K562 (cell line): Measurements from ENCODE around the gene ATAD2B. TPM values are rescaled to one million over a fixed set of nuclear protein-coding genes. Genes with fewer than 3 reads are reported as not detected.

Source experiments
- BCLAF1 ChIP-seq, 2 experiments: fragments of 450-650 bp in 1 of 2; IDR thresholded peaks; 2 replicates each; pipeline ENCODE4 v1.6.1; 2011 to 2017; ENCODE audit warnings: low read depth in 2 of 2, antibody characterized with exemption in 1 of 2, borderline replicate concordance in 1 of 2, low read length in 1 of 2, mild to moderate bottlenecking in 1 of 2, mixed read lengths in 1 of 2; ENCODE audit not compliant: control insufficient read depth in 1 of 2
- C11orf30 ChIP-seq: fragments of 450-650 bp; IDR thresholded peaks from 2 replicates; pipeline ENCODE4 v1.6.1; 2016; ENCODE audit warnings: low read depth, mild to moderate bottlenecking
- ETV5 ChIP-seq: sonication (generic); formaldehyde crosslinking; IDR thresholded peaks from 2 replicates; pipeline ENCODE4 v1.4.0; 2020; ENCODE audit warnings: low read depth, mild to moderate bottlenecking, missing genetic modification reagents
- FOS ChIP-seq: IDR thresholded peaks from 3 replicates; pipeline ENCODE4 v1.6.1; 2011; ENCODE audit not compliant: insufficient read length; ENCODE audit errors: extremely low read depth
- FOXP1 ChIP-seq: sonication (generic); formaldehyde crosslinking; IDR thresholded peaks from 2 replicates; pipeline ENCODE4 v1.8.0; 2022; ENCODE audit warnings: mild to moderate bottlenecking, missing genetic modification reagents
- GMEB1 ChIP-seq: fragments of 250-450 bp; sonication (Bioruptor Pico); IDR thresholded peaks from 2 replicates; pipeline ENCODE4 v1.4.0; 2020; ENCODE audit warnings: mild to moderate bottlenecking
- GTF2A2 ChIP-seq: IDR thresholded peaks from 2 replicates; pipeline ENCODE4 v1.6.1; 2016; ENCODE audit warnings: mild to moderate bottlenecking, missing genetic modification characterization, missing compliant biosample characterization
- KAT8 ChIP-seq: fragments of 450-650 bp; IDR thresholded peaks from 2 replicates; pipeline ENCODE4 v1.6.1; 2016; ENCODE audit warnings: low read depth, mild to moderate bottlenecking
- MAZ ChIP-seq, 2 experiments: fragments of 450-650 bp in 1 of 2; sonication (generic) in 1 of 2; formaldehyde crosslinking; IDR thresholded peaks in 1 of 2; conservative IDR thresholded peaks in 1 of 2; 2 replicates each; pipeline versions ENCODE4 v1.4.0 to v1.5.0; 2020; ENCODE audit warnings: mild to moderate bottlenecking in 1 of 2, missing genetic modification reagents in 1 of 2
- NR3C1 ChIP-seq: sonication (generic); formaldehyde crosslinking; IDR thresholded peaks from 2 replicates; pipeline ENCODE4 v1.8.1; 2022; ENCODE audit warnings: missing genetic modification reagents
- PHF21A ChIP-seq: fragments of 450-650 bp; IDR thresholded peaks from 2 replicates; pipeline ENCODE4 v1.6.1; 2017; ENCODE audit warnings: low read depth, borderline replicate concordance
- SFPQ ChIP-seq: fragments of 200-400 bp; formaldehyde crosslinking; IDR thresholded peaks from 2 replicates; pipeline ENCODE4 v1.6.1; 2017; ENCODE audit warnings: mild to moderate bottlenecking, low read depth, low read length, moderate library complexity
- SIX5 ChIP-seq, 2 experiments: IDR thresholded peaks; 2 replicates each; pipeline ENCODE4 v1.6.1; 2011; ENCODE audit warnings: low read length in 2 of 2, borderline replicate concordance in 1 of 2, low read depth in 1 of 2, mild to moderate bottlenecking in 1 of 2, moderate library complexity in 1 of 2; ENCODE audit not compliant: insufficient read depth in 1 of 2
- SUPT5H ChIP-seq: fragments of 450-650 bp; IDR thresholded peaks from 2 replicates; pipeline ENCODE4 v1.6.1; 2016
- ZEB2 ChIP-seq: fragments of 450-650 bp; IDR thresholded peaks from 2 replicates; pipeline ENCODE4 v1.6.1; 2016
- ZFP1 ChIP-seq: fragments of 450-650 bp; formaldehyde crosslinking; IDR thresholded peaks from 2 replicates; pipeline ENCODE4 v1.4.0; 2020; ENCODE audit warnings: mild to moderate bottlenecking, mixed read lengths
- ZNF121 ChIP-seq: sonication (generic); formaldehyde crosslinking; conservative IDR thresholded peaks from 2 replicates; pipeline ENCODE4 v1.8.0; 2022; ENCODE audit warnings: missing genetic modification reagents
- ZNF143 ChIP-seq: sonication (generic); formaldehyde crosslinking; IDR thresholded peaks from 2 replicates; pipeline ENCODE4 v1.9.0; 2022; ENCODE audit warnings: mild to moderate bottlenecking, missing genetic modification reagents
- ZNF398 ChIP-seq: fragments of 250-450 bp; sonication (Bioruptor Pico); IDR thresholded peaks from 2 replicates; pipeline ENCODE4 v1.8.0; 2021; ENCODE audit warnings: moderate library complexity, mild to moderate bottlenecking, inconsistent platforms
- polyA plus RNA-seq, 8 experiments: library from polyadenylated mRNA; depleted of rRNA in 4 of 8; stranded (reverse) in 5 of 8; unstranded in 3 of 8; fragments of >200 nt; fragmentation: Nextera tagmentation in 2 of 8; fragmentation: Illumina TruSeq in 1 of 8; extraction: Ambion mirVana in 2 of 8; extraction: Trizol in 1 of 8; gene quantifications; 2 replicates each; pipeline versions ENCODE4 v1.2.1 to v1.2.3, GENCODE V29; 2011 to 2014; ENCODE audit warnings: inconsistent platforms in 1 of 8, missing spikeins in 1 of 8
- total RNA-seq, 7 experiments: library from RNA; depleted of rRNA in 6 of 7; stranded (reverse); fragments of >200 nt in 6 of 7; fragmentation: Illumina TruSeq in 2 of 7; extraction: Trizol in 2 of 7; gene quantifications; 2 replicates each; pipeline versions ENCODE4 v1.2.1 to v1.2.3, GENCODE V29; 2011 to 2021; ENCODE audit warnings: low replicate concordance in 1 of 7

The ATAD2B gene
- total and polyA plus RNA-seq, 9 of the 15 experiments (the other 6 are each of a cell fraction or from before 2014, with no cell fraction given) = 3.2 to 21.6 (median 11.4) TPM

- TF ChIP-seq ZNF398 (CRISPR knock-in tag) (no peak), BCLAF1 (IDR thresholded peaks at IDR 0.05; ENCODE audit: borderline replicate concordance in 1 of 2, control insufficient read depth in 1 of 2, low read depth in 2 of 2, low read length in 1 of 2) (peak in 1 of 2 experiments; percentile 85; a peak in 1 of 4 replicates), NR3C1 (CRISPR knock-in tag) (no peak; the same call in 1 of the 2 replicates), MAZ (CRISPR knock-in tag; conservative IDR thresholded peaks at IDR 0.05 in 1 of 2, IDR thresholded peaks at IDR 0.05 in 1 of 2) (peak; percentile 96 to 98), FOXP1 (peak; percentile 84), GMEB1 (CRISPR knock-in tag) (peak; percentile 79), SFPQ (no peak), PHF21A (no peak), SIX5 (IDR thresholded peaks at IDR 0.05; ENCODE audit: borderline replicate concordance in 1 of 2, insufficient read depth in 1 of 2, low read depth in 1 of 2, low read length in 2 of 2) (no peak), ZNF143 (no peak), ETV5 (CRISPR knock-in tag) (peak; percentile 84), KAT8 (no peak), SUPT5H (peak; percentile 93), ZEB2 (no peak), ZFP1 (no peak), GTF2A2 (tag) (no peak), C11orf30 (peak; percentile 74), FOS (no peak), ZNF121 (CRISPR knock-in tag) (no peak)
Measured at GRCh38 chr2:23926750-23927571, at the start of gene ATAD2B (continued).
